ENCODE results near the gene COL2A1. TPM values are rescaled to one million over a fixed set of nuclear protein-coding genes. Genes with fewer than 3 reads are reported as not detected.
A peak's percentile ranks its signal among the peaks of the same experiment; 100 is the strongest.

COL2A1 gene
- total RNA-seq, 2 donors from 2014 or later: 12.4 to 21.0 TPM

DNA sequence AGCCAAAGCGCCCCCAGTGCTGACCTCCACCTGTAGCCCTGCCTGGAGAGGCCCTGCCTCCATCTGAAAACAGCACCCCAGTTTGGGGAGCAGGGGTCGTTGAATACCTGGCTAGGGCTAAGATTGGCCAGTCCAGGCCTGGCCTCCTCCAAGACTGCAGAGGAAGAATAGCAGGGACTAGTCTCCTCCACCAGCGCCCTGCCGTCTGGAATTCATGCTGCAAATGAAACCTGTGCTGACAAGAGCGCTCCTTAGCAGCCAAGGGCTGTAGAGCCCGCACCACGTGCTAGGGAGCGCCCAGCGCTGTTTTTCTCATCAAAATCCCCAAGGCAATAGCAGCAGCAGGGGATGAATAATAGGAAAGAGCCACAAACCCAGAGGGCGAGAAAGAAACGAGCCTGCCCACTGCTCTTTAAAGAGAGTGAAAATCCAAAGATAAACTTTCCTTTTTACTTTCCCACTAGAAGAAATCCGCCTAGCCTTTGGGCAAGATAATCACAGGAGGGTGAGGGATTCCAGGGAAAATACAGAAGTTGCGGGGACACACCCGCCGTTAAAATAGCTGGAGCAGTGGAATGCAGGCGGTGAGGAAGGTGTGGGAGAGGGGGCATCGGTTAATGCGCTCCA lies 3.3 kb downstream of the COL2A1 start:
- peak; percentile 91 for DNase-seq
- Histone ChIP-seq H3K36me3 (ENCODE audit: control insufficient read depth, insufficient read depth, low read length) (peaks cover 6% of the 10 kb centered on the region), H3K27me3 (ENCODE audit: control insufficient read depth, insufficient read depth, low read length, poor library complexity, severe bottlenecking) (peaks cover 94% of the 10 kb centered on the region), H3K9me3 (ENCODE audit: control insufficient read depth, low read length) (no peaks in the 10 kb centered on the region), H3K4me1 (ENCODE audit: control insufficient read depth, insufficient read depth, low read length) (peaks cover 11% of the 10 kb centered on the region), H3K27ac (ENCODE audit: low read depth, low read length) (peak overlapping the region; percentile 84), H3K4me3 (ENCODE audit: low read length) (peak overlapping the region; percentile 76), H3K9ac (ENCODE audit: extremely low read depth, low read length, poor library complexity, severe bottlenecking) (no peak overlapping the region)
- H3K27me3 Mint-ChIP-seq (ENCODE audit: insufficient read depth): peaks cover 98% of the 10 kb centered on the region
- no peaks in the 10 kb centered on the region for H3K9me3 Mint-ChIP-seq
- 3 to 13% methylated on average over 16 to 18 of the region's 18 CpGs for WGBS, 2 experiments (ENCODE audit: insufficient coverage in 1 of 2, insufficient read length in 1 of 2)
- H3K4me1 Mint-ChIP-seq: peaks cover 29% of the 10 kb centered on the region
- H3K27ac Mint-ChIP-seq: peak overlapping the region; percentile 72
- no peaks in the 10 kb centered on the region for H3K36me3 Mint-ChIP-seq (ENCODE audit: low read depth)
- TF ChIP-seq, protein P1, sequence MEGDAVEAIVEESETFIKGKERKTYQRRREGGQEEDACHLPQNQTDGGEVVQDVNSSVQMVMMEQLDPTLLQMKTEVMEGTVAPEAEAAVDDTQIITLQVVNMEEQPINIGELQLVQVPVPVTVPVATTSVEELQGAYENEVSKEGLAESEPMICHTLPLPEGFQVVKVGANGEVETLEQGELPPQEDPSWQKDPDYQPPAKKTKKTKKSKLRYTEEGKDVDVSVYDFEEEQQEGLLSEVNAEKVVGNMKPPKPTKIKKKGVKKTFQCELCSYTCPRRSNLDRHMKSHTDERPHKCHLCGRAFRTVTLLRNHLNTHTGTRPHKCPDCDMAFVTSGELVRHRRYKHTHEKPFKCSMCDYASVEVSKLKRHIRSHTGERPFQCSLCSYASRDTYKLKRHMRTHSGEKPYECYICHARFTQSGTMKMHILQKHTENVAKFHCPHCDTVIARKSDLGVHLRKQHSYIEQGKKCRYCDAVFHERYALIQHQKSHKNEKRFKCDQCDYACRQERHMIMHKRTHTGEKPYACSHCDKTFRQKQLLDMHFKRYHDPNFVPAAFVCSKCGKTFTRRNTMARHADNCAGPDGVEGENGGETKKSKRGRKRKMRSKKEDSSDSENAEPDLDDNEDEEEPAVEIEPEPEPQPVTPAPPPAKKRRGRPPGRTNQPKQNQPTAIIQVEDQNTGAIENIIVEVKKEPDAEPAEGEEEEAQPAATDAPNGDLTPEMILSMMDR (conservative IDR thresholded peaks at IDR 0.05): peak; percentile 37
- H3K4me3 Mint-ChIP-seq: peak overlapping the region; percentile 56

- DNase-seq: no peak
- Mint-ChIP-seq H3K27me3 (ENCODE audit: insufficient read depth) (peaks cover 98% of the 10 kb centered on the region), H3K4me3 (no peak overlapping the region), H3K9me3 (no peaks in the 10 kb centered on the region), H3K36me3 (ENCODE audit: low read depth) (no peaks in the 10 kb centered on the region), H3K27ac (no peak overlapping the region), H3K4me1 (peaks cover 21% of the 10 kb centered on the region)
- Histone ChIP-seq H3K4me3 (ENCODE audit: low read length) (no peak overlapping the region), H3K27me3 (ENCODE audit: control insufficient read depth, insufficient read depth, low read length, poor library complexity, severe bottlenecking) (peaks cover 92% of the 10 kb centered on the region), H3K4me1 (ENCODE audit: control insufficient read depth, insufficient read depth, low read length) (peaks cover under 1% of the 10 kb centered on the region), H3K9me3 (ENCODE audit: control insufficient read depth, low read length) (no peaks in the 10 kb centered on the region), H3K9ac (ENCODE audit: extremely low read depth, low read length, poor library complexity, severe bottlenecking) (no peak overlapping the region), H3K27ac (ENCODE audit: low read depth, low read length) (no peak overlapping the region), H3K36me3 (ENCODE audit: control insufficient read depth, insufficient read depth, low read length) (peaks cover 16% of the 10 kb centered on the region)
- TF ChIP-seq, protein P1 (conservative IDR thresholded peaks at IDR 0.05): no peak
- 65 to 67% methylated on average over 2 to 9 of the region's 9 CpGs for WGBS, 2 experiments (ENCODE audit: insufficient coverage in 1 of 2, insufficient read length in 1 of 2)
Measured at GRCh38 chr12:47999816-48000215, 4.5 kb downstream of the COL2A1 start.

DNA sequence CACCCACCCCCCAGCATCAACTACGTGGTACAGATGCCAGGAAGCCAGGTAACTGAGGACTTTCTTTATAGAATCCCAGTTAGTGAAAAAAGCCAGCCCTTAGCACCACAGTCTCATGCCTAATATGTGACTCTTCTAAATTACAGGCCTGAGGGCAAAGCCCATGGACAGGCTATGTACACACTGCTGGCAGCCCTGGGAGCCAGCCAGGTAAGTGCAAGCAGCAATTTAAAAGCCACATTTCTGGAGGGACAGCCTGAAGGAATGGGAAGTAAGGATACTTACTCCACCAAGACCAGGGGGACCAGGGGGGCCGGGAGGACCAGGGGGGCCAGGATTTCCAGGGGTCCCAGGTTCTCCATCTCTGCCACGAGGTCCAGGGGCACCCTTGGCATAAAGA lies 7.0 kb downstream of the COL2A1 start:
- 78 to 86% methylated on average over 3 of the region's 3 CpGs for WGBS, 2 experiments (ENCODE audit: insufficient coverage in 1 of 2, insufficient read length in 1 of 2)
- peaks cover 100% of the 10 kb centered on the region for H3K27me3 Mint-ChIP-seq (ENCODE audit: insufficient read depth)

More for the DNA sequence above, 7.0 kb downstream of the COL2A1 start:
- Histone ChIP-seq H3K9ac (ENCODE audit: extremely low read depth, low read length, poor library complexity, severe bottlenecking) (no peak overlapping the region), H3K36me3 (ENCODE audit: control insufficient read depth, insufficient read depth, low read length) (peaks cover 17% of the 10 kb centered on the region), H3K9me3 (ENCODE audit: control insufficient read depth, low read length) (no peaks in the 10 kb centered on the region), H3K27ac (ENCODE audit: low read depth, low read length) (no peak overlapping the region), H3K4me1 (ENCODE audit: control insufficient read depth, insufficient read depth, low read length) (no peaks in the 10 kb centered on the region), H3K27me3 (ENCODE audit: control insufficient read depth, insufficient read depth, low read length, poor library complexity, severe bottlenecking) (peaks cover 84% of the 10 kb centered on the region), H3K4me3 (ENCODE audit: low read length) (no peak overlapping the region)
- H3K4me1 Mint-ChIP-seq: peaks cover 13% of the 10 kb centered on the region
- no peak overlapping the region for H3K27ac Mint-ChIP-seq
- H3K9me3 Mint-ChIP-seq: no peaks in the 10 kb centered on the region
- H3K36me3 Mint-ChIP-seq (ENCODE audit: low read depth): no peaks in the 10 kb centered on the region
- TF ChIP-seq, protein P1 (conservative IDR thresholded peaks at IDR 0.05): no peak
- no peak for DNase-seq
- no peak overlapping the region for H3K4me3 Mint-ChIP-seq

Data from endodermal cell (in vitro differentiated cells).